ENCODE measurements around the gene PKN2. TPM values are rescaled to one million over a fixed set of nuclear protein-coding genes. Genes with fewer than 3 reads are reported as not detected.

PKN2 gene
- total RNA-seq, 1 experiment from 2014 or later: 32.6 TPM

DNA sequence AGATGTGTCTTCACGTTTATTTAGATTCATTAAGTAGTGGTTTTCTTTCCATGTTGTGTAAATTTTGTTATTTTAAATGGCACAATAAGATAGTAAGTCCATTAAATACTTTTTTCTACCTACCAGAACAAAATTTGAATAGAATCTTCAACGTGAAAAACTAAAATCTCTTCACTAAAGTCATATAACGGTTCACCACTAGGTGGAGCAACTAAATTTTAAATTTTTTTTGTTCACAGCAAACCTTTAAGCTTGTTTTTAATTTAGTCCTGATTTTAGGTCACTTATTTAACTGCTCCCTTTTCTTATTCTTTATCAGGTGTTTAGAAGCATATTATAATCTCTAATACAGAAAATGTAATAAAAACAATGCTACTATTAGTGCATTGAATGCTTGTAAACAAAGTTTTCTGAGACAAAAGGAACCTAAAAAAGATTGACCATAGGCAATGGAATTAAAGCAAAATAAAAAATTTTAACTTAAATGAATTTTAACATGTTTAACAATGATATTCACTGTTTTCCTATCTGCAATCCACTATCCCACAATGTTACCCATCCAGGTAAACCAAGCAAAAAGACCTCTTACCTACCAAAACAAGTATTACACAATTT lies 28.3 kb upstream of the PKN2 start:
- no peak overlapping the region for H3K27ac Mint-ChIP-seq
- H3K9me3 Mint-ChIP-seq: no peaks in the 10 kb centered on the region
- no peaks in the 10 kb centered on the region for H3K36me3 Mint-ChIP-seq
- ChIA-PET POLR2A (interaction anchor here (0.6 to 1.0 kb wide), 4 partner anchors 28 to 228 kb away, joined by 3 to 5 read pairs (median 4); partner anchors contain the start of gene PKN2), CTCF (interaction anchor here (0.6 to 1.7 kb wide), 17 partner anchors 9 to 223 kb away, joined by 3 to 21 read pairs (median 4); partner anchors contain the start of gene PKN2)
- ATAC-seq: no peak
- no peaks in the 10 kb centered on the region for H3K27me3 Mint-ChIP-seq (ENCODE audit: low read depth)
- DNase-seq (ENCODE audit: low spot score): no peak
- no peak for TF ChIP-seq ZNF416 (CRISPR knock-in tag; IDR thresholded peaks at IDR 0.05)
- TF ChIP-seq, protein P1, sequence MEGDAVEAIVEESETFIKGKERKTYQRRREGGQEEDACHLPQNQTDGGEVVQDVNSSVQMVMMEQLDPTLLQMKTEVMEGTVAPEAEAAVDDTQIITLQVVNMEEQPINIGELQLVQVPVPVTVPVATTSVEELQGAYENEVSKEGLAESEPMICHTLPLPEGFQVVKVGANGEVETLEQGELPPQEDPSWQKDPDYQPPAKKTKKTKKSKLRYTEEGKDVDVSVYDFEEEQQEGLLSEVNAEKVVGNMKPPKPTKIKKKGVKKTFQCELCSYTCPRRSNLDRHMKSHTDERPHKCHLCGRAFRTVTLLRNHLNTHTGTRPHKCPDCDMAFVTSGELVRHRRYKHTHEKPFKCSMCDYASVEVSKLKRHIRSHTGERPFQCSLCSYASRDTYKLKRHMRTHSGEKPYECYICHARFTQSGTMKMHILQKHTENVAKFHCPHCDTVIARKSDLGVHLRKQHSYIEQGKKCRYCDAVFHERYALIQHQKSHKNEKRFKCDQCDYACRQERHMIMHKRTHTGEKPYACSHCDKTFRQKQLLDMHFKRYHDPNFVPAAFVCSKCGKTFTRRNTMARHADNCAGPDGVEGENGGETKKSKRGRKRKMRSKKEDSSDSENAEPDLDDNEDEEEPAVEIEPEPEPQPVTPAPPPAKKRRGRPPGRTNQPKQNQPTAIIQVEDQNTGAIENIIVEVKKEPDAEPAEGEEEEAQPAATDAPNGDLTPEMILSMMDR (IDR thresholded peaks at IDR 0.05): peak; percentile 64
- H3K4me1 Mint-ChIP-seq: peaks cover 2% of the 10 kb centered on the region; the same call in 1 of the 2 replicates
- H3K4me3 Mint-ChIP-seq: no peak overlapping the region

DNA sequence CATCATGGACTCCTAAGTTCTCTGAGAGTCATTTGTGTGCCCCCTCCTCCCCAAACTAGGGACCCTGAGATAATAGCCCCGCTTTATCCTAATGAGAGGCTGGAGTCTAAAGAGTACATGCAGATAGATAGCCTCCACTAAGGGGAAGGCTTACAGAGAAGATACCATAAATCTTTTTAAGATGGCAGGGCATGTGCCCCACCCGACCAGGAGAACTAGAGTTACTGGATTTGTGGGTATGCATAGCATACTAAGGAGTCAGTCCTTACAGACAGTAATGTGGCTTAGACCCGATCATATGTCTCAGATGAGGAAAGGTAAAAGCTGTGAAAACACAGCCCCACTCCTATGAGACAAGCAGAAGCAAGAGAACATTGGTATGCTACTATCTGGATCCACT lies 25.7 kb upstream of the PKN2 start:
- ChIA-PET CTCF (interaction anchor here (1.2 kb wide), 1 partner anchor 478 kb away, joined by 3 read pairs; no protein-coding TSS in a partner anchor), POLR2A (interaction anchor here (1.7 kb wide), 1 partner anchor 26 kb away, joined by 3 read pairs; the partner anchor contains the start of gene PKN2)
- no peaks in the 10 kb centered on the region for H3K36me3 Mint-ChIP-seq
- H3K4me1 Mint-ChIP-seq: peaks cover 22% of the 10 kb centered on the region
- DNase-seq (ENCODE audit: low spot score) (no peak), ATAC-seq (no peak)
- no peak for TF ChIP-seq GABPB1 (CRISPR knock-in tag; IDR thresholded peaks at IDR 0.05)
- TF ChIP-seq NFE2L1 (CRISPR knock-in tag; IDR thresholded peaks at IDR 0.05): no peak
- TF ChIP-seq, protein P2, sequence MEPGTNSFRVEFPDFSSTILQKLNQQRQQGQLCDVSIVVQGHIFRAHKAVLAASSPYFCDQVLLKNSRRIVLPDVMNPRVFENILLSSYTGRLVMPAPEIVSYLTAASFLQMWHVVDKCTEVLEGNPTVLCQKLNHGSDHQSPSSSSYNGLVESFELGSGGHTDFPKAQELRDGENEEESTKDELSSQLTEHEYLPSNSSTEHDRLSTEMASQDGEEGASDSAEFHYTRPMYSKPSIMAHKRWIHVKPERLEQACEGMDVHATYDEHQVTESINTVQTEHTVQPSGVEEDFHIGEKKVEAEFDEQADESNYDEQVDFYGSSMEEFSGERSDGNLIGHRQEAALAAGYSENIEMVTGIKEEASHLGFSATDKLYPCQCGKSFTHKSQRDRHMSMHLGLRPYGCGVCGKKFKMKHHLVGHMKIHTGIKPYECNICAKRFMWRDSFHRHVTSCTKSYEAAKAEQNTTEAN (CRISPR knock-in tag; IDR thresholded peaks at IDR 0.05): no peak
- TF ChIP-seq, protein P3, sequence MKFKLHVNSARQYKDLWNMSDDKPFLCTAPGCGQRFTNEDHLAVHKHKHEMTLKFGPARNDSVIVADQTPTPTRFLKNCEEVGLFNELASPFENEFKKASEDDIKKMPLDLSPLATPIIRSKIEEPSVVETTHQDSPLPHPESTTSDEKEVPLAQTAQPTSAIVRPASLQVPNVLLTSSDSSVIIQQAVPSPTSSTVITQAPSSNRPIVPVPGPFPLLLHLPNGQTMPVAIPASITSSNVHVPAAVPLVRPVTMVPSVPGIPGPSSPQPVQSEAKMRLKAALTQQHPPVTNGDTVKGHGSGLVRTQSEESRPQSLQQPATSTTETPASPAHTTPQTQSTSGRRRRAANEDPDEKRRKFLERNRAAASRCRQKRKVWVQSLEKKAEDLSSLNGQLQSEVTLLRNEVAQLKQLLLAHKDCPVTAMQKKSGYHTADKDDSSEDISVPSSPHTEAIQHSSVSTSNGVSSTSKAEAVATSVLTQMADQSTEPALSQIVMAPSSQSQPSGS (CRISPR knock-in tag; IDR thresholded peaks at IDR 0.05; ENCODE audit: borderline replicate concordance, low read depth): no peak
- TF ChIP-seq RORB (CRISPR knock-in tag; IDR thresholded peaks at IDR 0.05): no peak
- TF ChIP-seq TEAD1 (CRISPR knock-in tag; IDR thresholded peaks at IDR 0.05): no peak
- no peak for TF ChIP-seq NR3C1 (CRISPR knock-in tag; conservative IDR thresholded peaks at IDR 0.05; ENCODE audit: low read depth)
- TF ChIP-seq, protein P4, sequence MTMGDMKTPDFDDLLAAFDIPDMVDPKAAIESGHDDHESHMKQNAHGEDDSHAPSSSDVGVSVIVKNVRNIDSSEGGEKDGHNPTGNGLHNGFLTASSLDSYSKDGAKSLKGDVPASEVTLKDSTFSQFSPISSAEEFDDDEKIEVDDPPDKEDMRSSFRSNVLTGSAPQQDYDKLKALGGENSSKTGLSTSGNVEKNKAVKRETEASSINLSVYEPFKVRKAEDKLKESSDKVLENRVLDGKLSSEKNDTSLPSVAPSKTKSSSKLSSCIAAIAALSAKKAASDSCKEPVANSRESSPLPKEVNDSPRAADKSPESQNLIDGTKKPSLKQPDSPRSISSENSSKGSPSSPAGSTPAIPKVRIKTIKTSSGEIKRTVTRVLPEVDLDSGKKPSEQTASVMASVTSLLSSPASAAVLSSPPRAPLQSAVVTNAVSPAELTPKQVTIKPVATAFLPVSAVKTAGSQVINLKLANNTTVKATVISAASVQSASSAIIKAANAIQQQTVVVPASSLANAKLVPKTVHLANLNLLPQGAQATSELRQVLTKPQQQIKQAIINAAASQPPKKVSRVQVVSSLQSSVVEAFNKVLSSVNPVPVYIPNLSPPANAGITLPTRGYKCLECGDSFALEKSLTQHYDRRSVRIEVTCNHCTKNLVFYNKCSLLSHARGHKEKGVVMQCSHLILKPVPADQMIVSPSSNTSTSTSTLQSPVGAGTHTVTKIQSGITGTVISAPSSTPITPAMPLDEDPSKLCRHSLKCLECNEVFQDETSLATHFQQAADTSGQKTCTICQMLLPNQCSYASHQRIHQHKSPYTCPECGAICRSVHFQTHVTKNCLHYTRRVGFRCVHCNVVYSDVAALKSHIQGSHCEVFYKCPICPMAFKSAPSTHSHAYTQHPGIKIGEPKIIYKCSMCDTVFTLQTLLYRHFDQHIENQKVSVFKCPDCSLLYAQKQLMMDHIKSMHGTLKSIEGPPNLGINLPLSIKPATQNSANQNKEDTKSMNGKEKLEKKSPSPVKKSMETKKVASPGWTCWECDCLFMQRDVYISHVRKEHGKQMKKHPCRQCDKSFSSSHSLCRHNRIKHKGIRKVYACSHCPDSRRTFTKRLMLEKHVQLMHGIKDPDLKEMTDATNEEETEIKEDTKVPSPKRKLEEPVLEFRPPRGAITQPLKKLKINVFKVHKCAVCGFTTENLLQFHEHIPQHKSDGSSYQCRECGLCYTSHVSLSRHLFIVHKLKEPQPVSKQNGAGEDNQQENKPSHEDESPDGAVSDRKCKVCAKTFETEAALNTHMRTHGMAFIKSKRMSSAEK (CRISPR knock-in tag; IDR thresholded peaks at IDR 0.05; ENCODE audit: borderline replicate concordance): no peak
- TF ChIP-seq CREM (CRISPR knock-in tag; IDR thresholded peaks at IDR 0.05): no peak
- TF ChIP-seq, protein P5, sequence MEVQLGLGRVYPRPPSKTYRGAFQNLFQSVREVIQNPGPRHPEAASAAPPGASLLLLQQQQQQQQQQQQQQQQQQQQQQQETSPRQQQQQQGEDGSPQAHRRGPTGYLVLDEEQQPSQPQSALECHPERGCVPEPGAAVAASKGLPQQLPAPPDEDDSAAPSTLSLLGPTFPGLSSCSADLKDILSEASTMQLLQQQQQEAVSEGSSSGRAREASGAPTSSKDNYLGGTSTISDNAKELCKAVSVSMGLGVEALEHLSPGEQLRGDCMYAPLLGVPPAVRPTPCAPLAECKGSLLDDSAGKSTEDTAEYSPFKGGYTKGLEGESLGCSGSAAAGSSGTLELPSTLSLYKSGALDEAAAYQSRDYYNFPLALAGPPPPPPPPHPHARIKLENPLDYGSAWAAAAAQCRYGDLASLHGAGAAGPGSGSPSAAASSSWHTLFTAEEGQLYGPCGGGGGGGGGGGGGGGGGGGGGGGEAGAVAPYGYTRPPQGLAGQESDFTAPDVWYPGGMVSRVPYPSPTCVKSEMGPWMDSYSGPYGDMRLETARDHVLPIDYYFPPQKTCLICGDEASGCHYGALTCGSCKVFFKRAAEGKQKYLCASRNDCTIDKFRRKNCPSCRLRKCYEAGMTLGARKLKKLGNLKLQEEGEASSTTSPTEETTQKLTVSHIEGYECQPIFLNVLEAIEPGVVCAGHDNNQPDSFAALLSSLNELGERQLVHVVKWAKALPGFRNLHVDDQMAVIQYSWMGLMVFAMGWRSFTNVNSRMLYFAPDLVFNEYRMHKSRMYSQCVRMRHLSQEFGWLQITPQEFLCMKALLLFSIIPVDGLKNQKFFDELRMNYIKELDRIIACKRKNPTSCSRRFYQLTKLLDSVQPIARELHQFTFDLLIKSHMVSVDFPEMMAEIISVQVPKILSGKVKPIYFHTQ (CRISPR knock-in tag; IDR thresholded peaks at IDR 0.05): no peak
- TF ChIP-seq, protein P6, sequence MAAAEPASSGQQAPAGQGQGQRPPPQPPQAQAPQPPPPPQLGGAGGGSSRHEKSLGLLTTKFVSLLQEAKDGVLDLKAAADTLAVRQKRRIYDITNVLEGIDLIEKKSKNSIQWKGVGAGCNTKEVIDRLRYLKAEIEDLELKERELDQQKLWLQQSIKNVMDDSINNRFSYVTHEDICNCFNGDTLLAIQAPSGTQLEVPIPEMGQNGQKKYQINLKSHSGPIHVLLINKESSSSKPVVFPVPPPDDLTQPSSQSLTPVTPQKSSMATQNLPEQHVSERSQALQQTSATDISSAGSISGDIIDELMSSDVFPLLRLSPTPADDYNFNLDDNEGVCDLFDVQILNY (CRISPR knock-in tag; IDR thresholded peaks at IDR 0.05): no peak
- TF ChIP-seq ATF1 (CRISPR knock-in tag; IDR thresholded peaks at IDR 0.05): no peak
- TF ChIP-seq, protein P7, sequence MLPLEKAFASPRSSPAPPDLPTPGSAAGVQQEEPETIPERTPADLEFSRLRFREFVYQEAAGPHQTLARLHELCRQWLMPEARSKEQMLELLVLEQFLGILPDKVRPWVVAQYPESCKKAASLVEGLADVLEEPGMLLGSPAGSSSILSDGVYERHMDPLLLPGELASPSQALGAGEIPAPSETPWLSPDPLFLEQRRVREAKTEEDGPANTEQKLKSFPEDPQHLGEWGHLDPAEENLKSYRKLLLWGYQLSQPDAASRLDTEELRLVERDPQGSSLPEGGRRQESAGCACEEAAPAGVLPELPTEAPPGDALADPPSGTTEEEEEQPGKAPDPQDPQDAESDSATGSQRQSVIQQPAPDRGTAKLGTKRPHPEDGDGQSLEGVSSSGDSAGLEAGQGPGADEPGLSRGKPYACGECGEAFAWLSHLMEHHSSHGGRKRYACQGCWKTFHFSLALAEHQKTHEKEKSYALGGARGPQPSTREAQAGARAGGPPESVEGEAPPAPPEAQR (CRISPR knock-in tag; IDR thresholded peaks at IDR 0.05): no peak
- H3K4me3 Mint-ChIP-seq: no peak overlapping the region
- H3K9me3 Mint-ChIP-seq: no peaks in the 10 kb centered on the region
- no peak overlapping the region for H3K27ac Mint-ChIP-seq
- no peaks in the 10 kb centered on the region for H3K27me3 Mint-ChIP-seq (ENCODE audit: low read depth)

Measured in WTC11 (cell line).